NT2/D1 (cell line): ENCODE data around the gene TPD52L2.

Experiments used
- DNase-seq: peaks from one replicate; pipeline ENCODE4 v3.0.0-alpha.2; 2011; ENCODE audit warnings: low read depth, low spot score
- H3K27me3 ChIP-seq: 2 replicates; pipeline ENCODE4 v1.6.0; 2011; ENCODE audit warnings: mild to moderate bottlenecking; ENCODE audit not compliant: insufficient read length, insufficient read depth
- H3K36me3 ChIP-seq: 2 replicates; pipeline ENCODE4 v1.6.1; 2011; ENCODE audit warnings: mild to moderate bottlenecking, low read length, mixed read lengths; ENCODE audit not compliant: insufficient read depth, insufficient read length
- H3K4me1 ChIP-seq: 2 replicates; pipeline ENCODE4 v1.5.1; 2011; ENCODE audit not compliant: insufficient read depth, insufficient read length
- H3K4me3 ChIP-seq: 2 replicates; pipeline ENCODE4 v1.5.1; 2011; ENCODE audit warnings: low read depth; ENCODE audit not compliant: insufficient read length
- H3K9ac ChIP-seq: 2 replicates; pipeline ENCODE4 v1.6.0; 2011; ENCODE audit warnings: low read depth; ENCODE audit not compliant: insufficient read length
- H3K9me3 ChIP-seq: 2 replicates; pipeline ENCODE4 v1.5.1; 2011; ENCODE audit warnings: mild to moderate bottlenecking, low read length; ENCODE audit not compliant: insufficient read depth
- SUZ12 ChIP-seq: IDR thresholded peaks from 2 replicates; pipeline ENCODE4 v1.6.1; 2011; ENCODE audit not compliant: insufficient read length, insufficient read depth; ENCODE audit errors: extremely low read depth
- YY1 ChIP-seq: IDR thresholded peaks from 2 replicates; pipeline ENCODE4 v1.6.1; 2011; ENCODE audit not compliant: insufficient read length, insufficient read depth
- ZNF274 ChIP-seq: IDR thresholded peaks from 2 replicates; pipeline ENCODE4 v1.6.1; 2011; ENCODE audit warnings: mild to moderate bottlenecking, low read depth, low read length

Gene TPD52L2

GRCh38 chr20:63896264-63897105 is 31.4 kb downstream of the TPD52L2 start:
- Histone ChIP-seq H3K36me3 (peaks cover 36% of the 10 kb centered on the region), H3K27me3 (no peaks in the 10 kb centered on the region), H3K9ac (peak overlapping the region; percentile 66), H3K9me3 (no peaks in the 10 kb centered on the region), H3K4me3 (peak overlapping the region; percentile 38), H3K4me1 (peaks cover 6% of the 10 kb centered on the region)
- no peak for TF ChIP-seq YY1
- TF ChIP-seq ZNF274: no peak
- no peak for TF ChIP-seq SUZ12
- no peak for DNase-seq

GRCh38 chr20:63897978-63898561 is 33.0 kb downstream of the TPD52L2 start:
- no peak for DNase-seq
- TF ChIP-seq SUZ12 (no peak), YY1 (no peak), ZNF274 (no peak)
- no peak overlapping the region for H3K9ac ChIP-seq
- H3K36me3 ChIP-seq: peaks cover 31% of the 10 kb centered on the region
- no peaks in the 10 kb centered on the region for H3K27me3 ChIP-seq
- no peaks in the 10 kb centered on the region for H3K9me3 ChIP-seq
- peaks cover 8% of the 10 kb centered on the region for H3K4me1 ChIP-seq
- H3K4me3 ChIP-seq: no peak overlapping the region

- H3K36me3 ChIP-seq: peaks cover 32% of the 10 kb centered on the region
- H3K27me3 ChIP-seq: no peaks in the 10 kb centered on the region
- peaks cover 10% of the 10 kb centered on the region for H3K4me1 ChIP-seq
- no peak overlapping the region for H3K4me3 ChIP-seq
- peak overlapping the region; percentile 51 for H3K9ac ChIP-seq
- no peaks in the 10 kb centered on the region for H3K9me3 ChIP-seq
- no peak for DNase-seq
- TF ChIP-seq SUZ12 (no peak), YY1 (no peak), ZNF274 (no peak)
These were observed 34.0 kb downstream of the TPD52L2 start for GRCh38 chr20:63898882-63899558.

GRCh38 chr20:63900413-63900812 is 35.3 kb downstream of the TPD52L2 start:
- H3K4me1 ChIP-seq: peaks cover 10% of the 10 kb centered on the region
- peaks cover 32% of the 10 kb centered on the region for H3K36me3 ChIP-seq
- DNase-seq: no peak

GRCh38 chr20:63903796-63904561 is 38.9 kb downstream of the TPD52L2 start:
- Histone ChIP-seq H3K27me3 (no peaks in the 10 kb centered on the region), H3K36me3 (peaks cover 20% of the 10 kb centered on the region), H3K9me3 (no peaks in the 10 kb centered on the region), H3K4me1 (peaks cover 4% of the 10 kb centered on the region), H3K4me3 (no peak overlapping the region), H3K9ac (no peak overlapping the region)
- no peak for TF ChIP-seq SUZ12
- no peak for DNase-seq

More at GRCh38 chr20:63900413-63900812, 35.3 kb downstream of the TPD52L2 start:
- no peak overlapping the region for H3K4me3 ChIP-seq
- TF ChIP-seq YY1: no peak
- TF ChIP-seq SUZ12: no peak
- TF ChIP-seq ZNF274: no peak
- no peak overlapping the region for H3K9ac ChIP-seq
- H3K9me3 ChIP-seq: no peaks in the 10 kb centered on the region
- no peaks in the 10 kb centered on the region for H3K27me3 ChIP-seq

- no peak for DNase-seq
- peaks cover 11% of the 10 kb centered on the region for H3K36me3 ChIP-seq
- H3K9me3 ChIP-seq: no peaks in the 10 kb centered on the region
- TF ChIP-seq YY1: no peak
- no peak overlapping the region for H3K9ac ChIP-seq
- no peak overlapping the region for H3K4me3 ChIP-seq
- H3K27me3 ChIP-seq: no peaks in the 10 kb centered on the region
- peaks cover 5% of the 10 kb centered on the region for H3K4me1 ChIP-seq
These were observed 43.1 kb downstream of the TPD52L2 start for GRCh38 chr20:63908008-63908682.
